ENCODE measurements around the gene MSLN.

DNA sequence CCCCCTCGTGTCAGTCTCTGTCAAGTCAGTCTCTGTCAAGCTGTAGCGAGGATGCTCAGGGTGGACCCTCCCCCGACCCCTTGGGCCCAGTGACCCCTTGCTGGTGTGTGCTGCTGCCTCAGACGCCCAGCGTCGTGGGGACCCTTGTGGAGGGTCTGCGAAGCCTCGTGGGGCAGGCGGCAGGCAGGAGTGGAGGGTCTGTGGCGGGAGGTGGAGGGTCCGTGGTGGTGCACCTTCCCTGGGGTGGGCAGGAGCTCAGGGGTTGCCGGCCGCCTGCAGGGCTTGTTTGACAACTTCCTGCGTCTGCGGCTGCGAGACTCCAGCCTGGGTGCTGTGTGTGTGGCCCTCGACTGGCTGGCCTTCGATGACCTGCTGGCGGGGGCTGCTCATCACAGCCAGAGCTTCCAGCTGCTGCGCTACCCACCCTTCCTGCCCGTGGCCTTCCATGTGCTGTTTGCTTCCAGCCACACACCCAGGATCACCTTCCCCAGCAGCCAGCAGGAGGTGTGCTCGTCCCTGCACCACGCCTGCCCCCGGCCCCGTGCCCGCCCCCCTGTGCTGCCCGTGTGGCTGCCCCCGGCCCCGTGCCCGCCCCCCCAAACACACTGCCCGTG is 34.4 kb downstream of the MSLN start:
- TF ChIP-seq, protein P1, sequence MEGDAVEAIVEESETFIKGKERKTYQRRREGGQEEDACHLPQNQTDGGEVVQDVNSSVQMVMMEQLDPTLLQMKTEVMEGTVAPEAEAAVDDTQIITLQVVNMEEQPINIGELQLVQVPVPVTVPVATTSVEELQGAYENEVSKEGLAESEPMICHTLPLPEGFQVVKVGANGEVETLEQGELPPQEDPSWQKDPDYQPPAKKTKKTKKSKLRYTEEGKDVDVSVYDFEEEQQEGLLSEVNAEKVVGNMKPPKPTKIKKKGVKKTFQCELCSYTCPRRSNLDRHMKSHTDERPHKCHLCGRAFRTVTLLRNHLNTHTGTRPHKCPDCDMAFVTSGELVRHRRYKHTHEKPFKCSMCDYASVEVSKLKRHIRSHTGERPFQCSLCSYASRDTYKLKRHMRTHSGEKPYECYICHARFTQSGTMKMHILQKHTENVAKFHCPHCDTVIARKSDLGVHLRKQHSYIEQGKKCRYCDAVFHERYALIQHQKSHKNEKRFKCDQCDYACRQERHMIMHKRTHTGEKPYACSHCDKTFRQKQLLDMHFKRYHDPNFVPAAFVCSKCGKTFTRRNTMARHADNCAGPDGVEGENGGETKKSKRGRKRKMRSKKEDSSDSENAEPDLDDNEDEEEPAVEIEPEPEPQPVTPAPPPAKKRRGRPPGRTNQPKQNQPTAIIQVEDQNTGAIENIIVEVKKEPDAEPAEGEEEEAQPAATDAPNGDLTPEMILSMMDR (IDR thresholded peaks at IDR 0.05): no peak
- TF ChIP-seq POLR2A (IDR thresholded peaks at IDR 0.05): no peak
